HG03520 (cell line): Measurements from ENCODE around the gene MYO5B.
A peak's percentile ranks its signal among the peaks of the same experiment; 100 is the strongest.
"Not testable (repeated sequence)": the region's sequence is repeated elsewhere in the genome, so short reads cannot be mapped to it uniquely, and the experiment has no call there.

Source experiments
- ATAC-seq: cut with Tn5 transposase; IDR thresholded peaks from one replicate; pipeline ENCODE4 v1.9.1; 2021; ENCODE audit warnings: mild to moderate bottlenecking, moderate library complexity; ENCODE audit not compliant: unreplicated experiment

MYO5B gene

DNA sequence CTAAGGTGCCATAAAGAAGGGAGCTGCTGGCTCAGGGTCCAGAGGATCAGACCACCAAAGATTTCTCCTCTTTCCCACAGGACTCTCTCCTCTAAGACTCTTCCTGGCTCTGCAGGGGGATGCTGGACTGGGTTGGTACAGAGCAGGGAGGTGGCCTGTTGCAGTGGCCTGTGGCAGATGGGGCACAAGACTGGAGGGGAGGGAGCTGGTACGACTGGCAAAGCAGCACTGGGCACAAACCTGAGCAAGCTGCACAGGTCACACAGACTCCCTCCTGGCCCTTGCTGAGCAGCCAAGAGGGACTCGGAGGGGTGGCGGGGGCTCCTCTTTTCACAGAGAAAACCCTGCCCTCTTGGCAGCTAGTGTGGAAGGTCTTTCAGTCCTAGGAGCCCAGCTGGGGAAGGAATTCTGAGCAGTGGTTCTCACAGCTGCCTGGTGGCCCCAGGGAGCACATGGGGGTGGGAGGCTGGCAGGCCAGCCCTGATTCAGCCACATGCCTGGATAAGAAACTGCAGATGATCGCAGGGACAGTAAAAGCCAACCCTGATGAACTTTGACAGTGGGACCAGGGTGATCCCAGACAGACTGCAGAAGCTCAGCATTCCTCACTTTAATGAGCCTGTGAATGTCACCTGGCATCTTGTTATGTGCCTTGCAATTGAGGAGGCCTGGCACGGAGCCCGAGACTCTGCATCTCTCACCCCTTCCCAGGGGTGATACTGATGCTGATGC, 349.2 kb downstream of the MYO5B start:
- ATAC-seq, result no peak

DNA sequence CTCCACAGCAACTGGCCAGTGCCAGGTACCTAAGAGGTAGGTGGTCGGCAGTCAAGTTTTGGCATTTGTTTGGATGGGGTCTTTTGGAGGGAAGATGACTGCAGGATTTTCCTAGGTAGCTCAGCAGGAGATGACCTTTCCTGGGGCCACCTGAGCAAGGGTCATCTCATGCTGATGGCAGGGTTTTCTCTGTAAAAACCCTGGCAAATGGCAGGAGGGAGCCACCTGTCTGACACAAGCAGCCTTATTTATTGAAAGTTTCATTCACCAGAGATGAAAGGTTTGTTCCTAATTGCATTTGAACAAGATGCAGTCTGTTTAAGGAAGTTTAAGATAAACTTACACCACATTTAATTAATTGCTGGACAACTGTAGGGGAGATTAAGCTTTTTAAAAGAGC, 350.0 kb downstream of the MYO5B start:
- ATAC-seq, result no peak

DNA sequence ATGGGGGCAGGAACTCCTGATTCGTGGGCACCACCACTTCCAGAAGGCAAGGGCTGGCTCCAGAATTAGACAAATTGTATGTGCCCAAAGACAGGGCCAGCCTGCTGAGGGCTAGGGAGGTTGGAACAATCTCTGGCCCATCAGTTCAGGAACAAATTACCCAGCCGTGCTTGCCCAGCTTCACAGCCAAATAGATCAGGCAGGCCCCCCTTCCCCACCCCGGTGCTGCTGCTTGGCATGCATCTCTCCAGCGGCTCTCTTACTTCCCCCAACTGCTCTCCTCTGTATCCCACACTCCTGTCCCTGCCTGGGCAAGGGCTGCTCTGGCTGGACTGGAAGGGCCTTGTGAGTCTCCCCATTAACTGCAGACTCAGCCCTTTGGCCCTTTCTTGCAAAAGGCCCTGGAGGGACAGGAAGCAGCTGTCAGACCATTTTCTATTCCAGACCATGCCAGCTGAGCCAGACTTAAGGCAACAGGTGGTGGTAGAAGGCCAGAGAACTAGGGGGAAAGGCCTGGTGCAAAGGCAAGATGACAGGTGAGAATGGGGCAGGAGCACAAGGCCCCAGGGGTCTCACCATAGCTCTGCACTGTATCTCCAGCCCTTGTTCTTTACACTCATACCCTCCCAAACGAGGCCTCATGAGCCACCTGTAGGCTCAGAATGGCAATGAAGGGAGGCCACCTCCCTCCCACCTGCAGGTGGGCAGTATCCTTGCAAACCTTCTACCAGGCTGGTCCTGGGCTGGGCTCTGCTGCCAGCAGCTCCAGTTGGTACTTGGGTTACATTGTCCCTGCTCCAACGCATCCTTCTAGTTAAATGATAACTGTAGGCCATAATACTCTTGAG, 350.9 kb downstream of the MYO5B start:
- no peak for ATAC-seq

GRCh38 chr18:49843131-49843530, 351.8 kb downstream of the MYO5B start:
- no peak for ATAC-seq

DNA sequence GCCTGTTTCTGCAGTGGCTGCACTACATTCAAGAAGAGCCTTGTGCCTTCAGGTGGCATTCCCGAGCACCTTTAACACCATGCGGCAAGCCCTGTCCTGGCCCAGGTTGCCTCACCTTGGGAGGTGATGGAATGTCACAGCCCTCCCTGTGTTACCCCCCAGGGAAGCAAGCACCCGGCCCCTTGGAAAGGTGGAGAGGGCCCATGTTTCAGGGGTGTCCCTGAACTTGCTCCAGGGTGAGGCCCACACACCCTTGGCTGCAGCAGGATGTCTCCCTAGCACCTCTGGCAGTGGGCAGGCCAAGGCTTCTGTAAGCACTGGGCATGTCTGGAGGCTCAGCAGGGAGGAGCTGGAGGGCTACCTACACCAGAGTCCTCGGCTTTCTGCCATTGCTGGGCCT, 352.3 kb downstream of the MYO5B start:
- ATAC-seq, result no peak

- no peak for ATAC-seq
Measured at GRCh38 chr18:49841236-49842217, 353.4 kb downstream of the MYO5B start.

DNA sequence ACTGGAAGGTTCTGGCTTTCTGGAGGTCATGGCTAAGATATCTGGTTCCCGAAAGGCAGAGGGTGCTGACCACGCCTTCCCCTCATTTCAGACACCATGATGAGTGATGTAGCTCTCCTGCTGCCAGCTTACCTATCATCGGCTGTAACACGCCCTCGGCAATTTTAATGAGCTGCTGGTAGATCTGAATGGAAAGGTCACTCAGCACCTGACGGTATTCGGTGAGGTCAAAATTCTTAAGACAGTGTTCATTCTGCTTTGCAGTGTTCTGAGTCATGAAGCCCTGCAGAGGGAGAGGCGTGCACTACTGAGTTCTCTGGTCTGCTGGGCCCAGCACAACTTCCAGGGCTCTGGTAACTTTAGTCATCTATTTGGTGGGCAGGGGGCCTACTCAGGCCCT, 355.9 kb downstream of the MYO5B start:
- ATAC-seq, result no peak

GRCh38 chr18:49838381-49838780, 356.6 kb downstream of the MYO5B start:
- no peak for ATAC-seq

- no peak for ATAC-seq
Measured at GRCh38 chr18:49837889-49838288, 357.1 kb downstream of the MYO5B start.

DNA sequence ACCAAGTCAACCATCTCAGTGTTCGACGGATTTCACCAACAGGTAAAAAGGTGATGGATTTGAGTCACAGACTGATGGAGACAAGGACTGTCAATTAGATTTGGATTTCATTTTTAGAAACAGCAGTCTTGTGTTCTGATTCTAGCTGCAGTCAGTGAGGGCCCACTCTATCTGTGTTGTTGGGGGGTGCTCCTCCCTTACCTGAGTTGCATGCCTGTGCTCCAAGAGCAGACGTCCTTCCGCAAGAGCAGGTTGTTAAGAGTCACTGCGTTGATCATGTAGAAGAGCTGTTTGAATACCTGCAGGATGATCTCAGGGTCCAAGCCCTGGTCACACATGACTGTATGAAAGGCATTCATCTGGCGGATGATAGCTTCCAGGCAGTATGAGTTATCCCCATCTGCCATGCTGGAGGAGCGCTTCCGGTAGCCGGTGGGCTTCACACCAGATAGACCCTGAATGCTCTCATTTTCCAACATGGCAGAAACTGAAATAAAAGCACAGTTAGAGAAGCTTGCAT, 357.6 kb downstream of the MYO5B start:
- ATAC-seq, result not testable (repeated sequence)

GRCh38 chr18:49835405-49835804, 359.5 kb downstream of the MYO5B start:
- no peak for ATAC-seq

DNA sequence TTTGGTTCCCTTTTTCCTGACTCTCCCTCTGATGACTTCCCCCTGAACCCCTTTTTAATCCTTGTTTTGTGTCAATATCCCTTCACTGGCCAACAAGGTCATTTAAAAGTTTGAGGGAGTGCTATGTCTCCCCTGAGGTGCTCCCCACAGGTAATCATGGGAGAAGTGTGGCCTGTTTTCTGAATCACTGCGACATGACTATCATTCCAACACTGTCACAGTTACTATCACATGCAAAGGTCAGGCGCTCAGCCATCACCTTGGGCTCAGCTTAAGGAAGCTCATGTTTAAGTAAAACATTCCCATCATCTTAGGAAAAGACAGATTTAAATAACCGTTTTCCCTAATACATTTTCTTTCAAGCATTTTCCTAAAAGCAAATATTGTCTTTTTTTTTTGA, 360.7 kb downstream of the MYO5B start:
- no peak for ATAC-seq

GRCh38 chr18:49833814-49834213, 361.1 kb downstream of the MYO5B start:
- no peak for ATAC-seq

GRCh38 chr18:49832221-49832647, 362.7 kb downstream of the MYO5B start:
- ATAC-seq, result no peak

DNA sequence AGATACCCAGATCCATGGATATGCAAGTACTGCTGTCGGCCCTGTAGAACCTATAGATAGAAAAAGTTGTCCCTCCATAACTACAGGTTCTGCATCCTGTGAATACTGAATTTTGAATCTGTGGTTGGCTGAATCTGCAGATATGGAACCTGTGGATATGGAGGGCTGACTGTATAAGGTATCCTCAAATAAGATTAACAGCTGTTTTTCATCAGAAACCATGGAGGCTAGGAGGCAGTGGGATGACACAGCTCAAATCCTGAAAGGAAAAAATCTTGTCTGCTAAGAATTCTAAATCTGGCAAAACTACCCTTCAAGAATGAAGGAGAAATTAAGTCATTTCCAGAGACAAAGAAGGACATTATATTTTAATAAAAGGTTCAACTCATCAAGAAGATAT, 367.0 kb downstream of the MYO5B start:
- ATAC-seq, result no peak

DNA sequence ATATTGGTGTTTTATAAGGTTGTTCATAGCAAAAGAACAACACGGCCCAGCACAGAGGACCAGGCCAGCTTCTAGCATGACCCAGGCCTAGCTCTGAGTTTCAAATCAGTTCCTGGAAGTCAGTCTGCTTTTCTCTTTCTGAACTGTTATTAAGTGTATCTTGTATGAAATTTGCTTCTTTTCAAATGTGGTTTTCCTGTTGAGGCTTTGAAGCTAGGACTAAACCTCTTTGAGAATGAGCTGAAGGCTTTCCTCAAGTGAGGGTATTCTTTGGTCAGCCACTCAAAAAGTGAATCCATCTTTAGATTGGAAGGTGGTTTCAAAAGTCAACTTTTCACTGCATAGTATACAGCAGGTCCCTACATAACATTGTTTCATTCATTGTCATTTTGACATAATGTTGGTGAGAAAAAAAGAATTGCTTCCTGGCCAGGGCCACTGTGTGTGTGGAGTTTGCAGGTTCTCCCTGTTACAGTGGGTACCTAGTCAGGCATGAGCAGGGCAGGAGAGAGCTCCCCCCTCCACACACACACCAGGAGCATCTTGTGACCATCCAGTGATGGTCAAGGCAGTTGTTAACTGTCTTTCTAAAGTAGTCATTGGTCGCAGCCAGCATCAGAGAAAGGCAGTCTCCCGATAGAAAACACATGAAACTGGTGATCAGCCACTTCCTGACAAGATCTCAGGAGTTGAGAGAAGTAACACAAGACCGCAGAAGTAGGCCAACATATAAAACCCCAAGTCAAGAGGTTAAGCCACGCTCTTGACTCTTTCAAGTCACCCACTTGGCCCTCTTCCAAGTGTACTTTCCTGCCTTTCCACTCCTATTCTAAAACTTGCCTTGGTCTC, 374.9 kb downstream of the MYO5B start:
- ATAC-seq, result no peak

- no peak for ATAC-seq
Measured at GRCh38 chr18:49819071-49819662, 375.8 kb downstream of the MYO5B start.

DNA sequence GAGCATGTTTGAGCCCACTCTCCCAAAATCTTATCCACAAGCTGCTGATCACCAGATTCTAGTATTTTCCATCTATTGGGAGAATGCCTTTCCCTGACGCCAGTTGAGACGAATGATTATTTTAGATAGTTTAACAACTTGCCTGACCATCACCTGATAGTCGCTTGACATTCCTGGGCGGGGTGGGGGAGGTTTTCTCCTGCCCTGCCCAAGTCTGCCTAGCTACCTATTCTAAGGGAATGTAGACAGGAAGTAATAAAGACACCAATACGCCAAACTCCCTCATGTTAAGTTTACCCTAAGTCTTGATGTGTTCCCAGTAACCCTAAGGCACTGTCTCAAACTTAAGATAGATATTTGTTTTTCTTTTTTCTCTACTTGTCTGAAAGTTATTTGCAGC, 377.0 kb downstream of the MYO5B start:
- ATAC-seq, result no peak

DNA sequence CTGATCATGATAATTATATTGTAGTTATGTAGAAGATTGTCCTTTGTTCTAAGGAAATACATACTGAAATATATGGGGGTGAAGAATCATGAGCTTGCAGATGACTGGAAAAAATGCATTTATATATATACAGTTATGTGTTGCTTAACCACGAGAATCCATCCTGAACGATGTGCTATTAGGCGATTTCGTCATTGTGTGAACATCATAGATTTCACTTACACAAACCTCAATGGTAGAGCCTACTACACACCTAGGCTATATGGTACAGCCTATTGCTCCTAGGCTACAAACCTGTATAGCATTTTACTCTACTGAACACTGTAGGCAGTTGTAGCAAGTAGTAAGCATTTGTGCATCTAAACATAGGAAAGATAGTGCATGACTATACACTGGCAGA, 379.0 kb downstream of the MYO5B start:
- ATAC-seq, result no peak

DNA sequence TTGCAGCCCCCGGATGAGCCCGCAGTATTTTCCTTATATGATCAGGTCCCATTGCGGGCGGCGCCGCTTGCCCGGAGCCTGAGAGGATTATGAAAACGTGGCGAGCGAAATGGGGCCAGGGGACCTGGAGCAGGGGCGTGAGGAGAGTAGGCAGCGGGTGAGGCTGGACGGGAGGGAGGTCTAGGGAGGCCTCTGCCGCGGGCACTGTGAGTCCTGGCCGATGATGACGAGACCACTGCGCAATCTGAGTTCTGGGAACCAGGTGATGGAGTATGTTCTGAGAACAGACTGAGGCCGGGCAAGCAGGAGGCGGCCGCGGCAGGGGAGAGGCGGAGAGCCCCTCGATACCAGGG, 380.8 kb downstream of the MYO5B start:
- peak; percentile 21 for ATAC-seq
